H9 (cell line): Measurements from ENCODE around the gene CTNND1. TPM values are rescaled to one million over a fixed set of nuclear protein-coding genes. Genes with fewer than 3 reads are reported as not detected.

ENCODE experiments used
- DNase-seq: peaks from one replicate; pipeline ENCODE4 v3.0.0-alpha.2; 2017
- H2AFZ ChIP-seq: one replicate; pipeline ENCODE4 v1.6.1; 2013; ENCODE audit warnings: mild to moderate bottlenecking, low read length, control low read depth, moderate library complexity
- H2AK5ac ChIP-seq: 2 replicates; pipeline ENCODE4 v1.6.1; 2013; ENCODE audit warnings: low read length, control low read depth, mixed read lengths; ENCODE audit not compliant: insufficient read length
- H2BK120ac ChIP-seq: one replicate; pipeline ENCODE4 v1.6.1; 2013; ENCODE audit warnings: low read depth, mild to moderate bottlenecking, low read length, control low read depth, inconsistent platforms; ENCODE audit not compliant: poor library complexity, severe bottlenecking
- H2BK12ac ChIP-seq: 2 replicates; pipeline ENCODE4 v1.6.1; 2013; ENCODE audit warnings: low read length, control low read depth, mixed read lengths, low read depth; ENCODE audit not compliant: insufficient read length
- H2BK15ac ChIP-seq: 2 replicates; pipeline ENCODE4 v1.6.1; 2013; ENCODE audit warnings: low read depth, low read length, control low read depth
- H2BK20ac ChIP-seq: one replicate; pipeline ENCODE4 v1.6.1; 2013; ENCODE audit warnings: low read depth, mild to moderate bottlenecking, low read length, control low read depth, inconsistent platforms; ENCODE audit not compliant: poor library complexity, severe bottlenecking
- H2BK5ac ChIP-seq: 2 replicates; pipeline ENCODE4 v1.6.1; 2013; ENCODE audit warnings: low read length, control low read depth, mixed read lengths; ENCODE audit not compliant: insufficient read length
- H3K14ac ChIP-seq: 2 replicates; pipeline ENCODE4 v1.6.1; 2013; ENCODE audit warnings: low read length, control low read depth; ENCODE audit not compliant: insufficient read depth
- H3K18ac ChIP-seq: 2 replicates; pipeline ENCODE4 v1.6.1; 2013; ENCODE audit warnings: low read depth, mild to moderate bottlenecking, mixed read lengths, low read length, control low read depth; ENCODE audit not compliant: insufficient read length
- H3K23ac ChIP-seq: 2 replicates; pipeline ENCODE4 v1.6.1; 2013; ENCODE audit warnings: low read length, control low read depth, mixed read lengths, low read depth; ENCODE audit not compliant: insufficient read length
- H3K23me2 ChIP-seq: 2 replicates; pipeline ENCODE4 v1.6.1; 2013; ENCODE audit warnings: low read depth, mild to moderate bottlenecking, mixed read lengths, low read length, control low read depth; ENCODE audit not compliant: insufficient read length, poor library complexity, severe bottlenecking
- H3K27ac ChIP-seq: 2 replicates; pipeline ENCODE4 v1.5.1; 2013; ENCODE audit warnings: low read length, control low read depth, mixed read lengths, low read depth; ENCODE audit not compliant: insufficient read length
- H3K27me3 ChIP-seq: 2 replicates; pipeline ENCODE4 v1.6.1; 2013; ENCODE audit warnings: low read length, control low read depth, inconsistent platforms; ENCODE audit not compliant: insufficient read depth
- H3K4ac ChIP-seq: 2 replicates; pipeline ENCODE4 v1.6.1; 2013; ENCODE audit warnings: low read depth, mild to moderate bottlenecking, control low read depth, inconsistent platforms, low read length, moderate library complexity
- H3K4me1 ChIP-seq: 2 replicates; pipeline ENCODE4 v1.6.1; 2013; ENCODE audit warnings: low read length, control low read depth, inconsistent platforms; ENCODE audit not compliant: insufficient read depth
- H3K4me2 ChIP-seq: 2 replicates; pipeline ENCODE4 v1.6.1; 2013; ENCODE audit warnings: low read length, control low read depth, mixed read lengths; ENCODE audit not compliant: insufficient read length, insufficient read depth
- H3K56ac ChIP-seq: 2 replicates; pipeline ENCODE4 v1.6.1; 2013; ENCODE audit warnings: low read depth, mild to moderate bottlenecking, mixed read lengths, low read length, control low read depth; ENCODE audit not compliant: insufficient read length
- H3K79me1 ChIP-seq: 2 replicates; pipeline ENCODE4 v1.6.1; 2013; ENCODE audit warnings: low read depth, mild to moderate bottlenecking, moderate library complexity, low read length, control low read depth, inconsistent platforms; ENCODE audit not compliant: insufficient read depth, poor library complexity, severe bottlenecking
- H3K79me2 ChIP-seq: 2 replicates; pipeline ENCODE4 v1.6.1; 2013; ENCODE audit warnings: low read length, control low read depth, inconsistent platforms; ENCODE audit not compliant: insufficient read depth
- H3K9ac ChIP-seq: 2 replicates; pipeline ENCODE4 v1.6.1; 2013; ENCODE audit warnings: low read length, control low read depth, mixed read lengths; ENCODE audit not compliant: insufficient read length; ENCODE audit errors: extremely low read depth
- H3K9me3 ChIP-seq: one replicate; pipeline ENCODE4 v1.6.1; 2013; ENCODE audit warnings: low read depth, low read length, inconsistent platforms; ENCODE audit not compliant: control insufficient read depth
- H3T11ph ChIP-seq: one replicate; pipeline ENCODE4 v1.6.1; 2013; ENCODE audit warnings: mild to moderate bottlenecking, low read length, control low read depth, inconsistent platforms
- H4K20me1 ChIP-seq: one replicate; pipeline ENCODE4 v1.6.1; 2013; ENCODE audit not compliant: control insufficient read depth, insufficient read length, insufficient read depth
- H4K5ac ChIP-seq: 2 replicates; pipeline ENCODE4 v1.6.1; 2013; ENCODE audit warnings: low read depth, mild to moderate bottlenecking, mixed read lengths, low read length, control low read depth; ENCODE audit not compliant: insufficient read length
- H4K8ac ChIP-seq: replicated peaks from 2 replicates; pipeline ENCODE4 v1.6.1; 2013; ENCODE audit warnings: low read length, control low read depth, mixed read lengths, low read depth; ENCODE audit not compliant: insufficient read length
- H4K91ac ChIP-seq: 2 replicates; pipeline ENCODE4 v1.6.1; 2013; ENCODE audit warnings: low read depth, mild to moderate bottlenecking, moderate library complexity, mixed read lengths, low read length, control low read depth; ENCODE audit not compliant: insufficient read length
- H3K27ac Mint-ChIP-seq, 3 experiments: 2 replicates in 2 of 3; 3 replicates in 1 of 3; pipeline ENCODE4 v1.8.0; 2020 to 2021; ENCODE audit warnings: mixed read lengths in 3 of 3, mild to moderate bottlenecking in 1 of 3, moderate library complexity in 1 of 3
- H3K27me3 Mint-ChIP-seq: 2 replicates; pipeline ENCODE4 v1.8.0; 2021; ENCODE audit warnings: low read depth, mild to moderate bottlenecking, moderate library complexity, mixed read lengths
- H3K36me3 Mint-ChIP-seq, 3 experiments: 2 replicates in 2 of 3; 3 replicates in 1 of 3; pipeline ENCODE4 v1.8.0; 2020 to 2021; ENCODE audit warnings: low read depth in 3 of 3, mixed read lengths in 3 of 3; ENCODE audit not compliant: insufficient read depth in 1 of 3
- H3K4me1 Mint-ChIP-seq, 2 experiments: 2 replicates each; pipeline ENCODE4 v1.8.0; 2020; ENCODE audit warnings: mixed read lengths in 2 of 2
- H3K4me3 Mint-ChIP-seq, 2 experiments: 2 replicates in 1 of 2; 3 replicates in 1 of 2; pipeline ENCODE4 v1.8.0; 2020 to 2021; ENCODE audit warnings: mild to moderate bottlenecking in 2 of 2, mixed read lengths in 2 of 2, moderate library complexity in 1 of 2
- H3K9me3 Mint-ChIP-seq, 2 experiments: 2 replicates in 1 of 2; 3 replicates in 1 of 2; pipeline ENCODE4 v1.8.0; 2020; ENCODE audit warnings: mild to moderate bottlenecking in 2 of 2, mixed read lengths in 2 of 2, moderate library complexity in 1 of 2
- WGBS: extraction: QIAGEN DNeasy Blood & Tissue Kit; methylation state at CpG from one replicate; pipeline ENCODE4 v1.1.7; 2013; ENCODE audit warnings: missing lambda C conversion rate, low lambda C conversion rate, mixed read lengths; ENCODE audit not compliant: insufficient read length; ENCODE audit errors: extremely low coverage; 5-methylcytosine and 5-hydroxymethylcytosine counted together
- total RNA-seq: library from RNA; stranded (reverse); gene quantifications from 2 replicates; pipeline ENCODE4 v1.2.1, GENCODE V29; 2021
- TF ChIP-seq, protein P1 (sequence below): fragments of 200-600 bp; sonication (generic); conservative IDR thresholded peaks from 3 replicates; pipeline ENCODE4 v1.8.0; 2021; ENCODE audit warnings: antibody characterized with exemption, mild to moderate bottlenecking

The CTNND1 gene
- total RNA-seq, 1 experiment from 2014 or later = 164 TPM

DNA sequence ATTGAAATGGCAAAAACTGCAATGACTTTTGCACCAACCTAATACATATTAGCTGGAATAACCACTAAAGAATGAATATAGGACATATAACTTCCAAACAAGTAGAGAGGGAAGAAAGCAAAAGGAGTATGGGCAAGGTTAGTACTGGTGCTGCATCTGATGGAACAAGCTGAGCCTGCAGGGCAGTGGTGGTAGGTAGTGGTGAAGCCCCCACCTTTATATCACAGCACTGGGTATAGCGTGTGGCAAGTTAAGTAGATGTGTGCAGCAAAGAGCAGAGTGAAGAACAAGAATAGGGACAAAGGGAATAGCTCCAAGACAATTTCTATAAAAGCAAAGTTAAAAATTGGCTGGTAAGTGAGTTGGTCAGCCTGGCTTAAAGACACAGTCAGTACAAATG lies 62.3 kb downstream of the CTNND1 start:
- Histone ChIP-seq H2BK12ac (no peak overlapping the region), H2AK5ac (no peak overlapping the region), H3K79me1 (no peaks in the 10 kb centered on the region), H3K23ac (no peak overlapping the region), H2AFZ (no peak overlapping the region), H4K91ac (no peak overlapping the region), H3K4me2 (no peak overlapping the region), H2BK20ac (no peak overlapping the region), H2BK15ac (no peak overlapping the region), H3K56ac (no peak overlapping the region), H3K27ac (no peak overlapping the region), H3K18ac (no peak overlapping the region), H3T11ph (no peak overlapping the region), H3K14ac (no peak overlapping the region), H3K23me2 (no peaks in the 10 kb centered on the region), H3K79me2 (no peaks in the 10 kb centered on the region), H3K4ac (no peak overlapping the region), H4K8ac (no peak overlapping the region), H4K5ac (no peak overlapping the region), H3K9me3 (no peaks in the 10 kb centered on the region), H3K4me1 (no peaks in the 10 kb centered on the region), H4K20me1 (no peaks in the 10 kb centered on the region), H3K27me3 (no peaks in the 10 kb centered on the region), H2BK5ac (no peak overlapping the region), H2BK120ac (no peak overlapping the region), H3K9ac (no peak overlapping the region)
- Mint-ChIP-seq H3K9me3 (no peaks in the 10 kb centered on the region), H3K4me1 (no peaks in the 10 kb centered on the region), H3K27me3 (no peaks in the 10 kb centered on the region), H3K36me3 (peaks cover 0 to 2% (median 0%) of the 10 kb centered on the region in 3 experiments; a peak in 1 of 7 replicates), H3K4me3 (no peak overlapping the region), H3K27ac (no peak overlapping the region)
- no CpG with 5 or more reads among the region's 1 CpG for WGBS
- DNase-seq = no peak
- TF ChIP-seq, protein P1, sequence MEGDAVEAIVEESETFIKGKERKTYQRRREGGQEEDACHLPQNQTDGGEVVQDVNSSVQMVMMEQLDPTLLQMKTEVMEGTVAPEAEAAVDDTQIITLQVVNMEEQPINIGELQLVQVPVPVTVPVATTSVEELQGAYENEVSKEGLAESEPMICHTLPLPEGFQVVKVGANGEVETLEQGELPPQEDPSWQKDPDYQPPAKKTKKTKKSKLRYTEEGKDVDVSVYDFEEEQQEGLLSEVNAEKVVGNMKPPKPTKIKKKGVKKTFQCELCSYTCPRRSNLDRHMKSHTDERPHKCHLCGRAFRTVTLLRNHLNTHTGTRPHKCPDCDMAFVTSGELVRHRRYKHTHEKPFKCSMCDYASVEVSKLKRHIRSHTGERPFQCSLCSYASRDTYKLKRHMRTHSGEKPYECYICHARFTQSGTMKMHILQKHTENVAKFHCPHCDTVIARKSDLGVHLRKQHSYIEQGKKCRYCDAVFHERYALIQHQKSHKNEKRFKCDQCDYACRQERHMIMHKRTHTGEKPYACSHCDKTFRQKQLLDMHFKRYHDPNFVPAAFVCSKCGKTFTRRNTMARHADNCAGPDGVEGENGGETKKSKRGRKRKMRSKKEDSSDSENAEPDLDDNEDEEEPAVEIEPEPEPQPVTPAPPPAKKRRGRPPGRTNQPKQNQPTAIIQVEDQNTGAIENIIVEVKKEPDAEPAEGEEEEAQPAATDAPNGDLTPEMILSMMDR = no peak
